Osteocyte (in vitro differentiated cells): ENCODE measurements around the gene MYRIP. TPM values are rescaled to one million over a fixed set of nuclear protein-coding genes. Genes with fewer than 3 reads are reported as not detected.

Experiments used
- DNase-seq: peaks from one replicate; pipeline ENCODE4 v3.0.0; 2021; ENCODE audit warnings: mixed read lengths; ENCODE audit not compliant: unreplicated experiment; ENCODE audit errors: extremely low spot score
- H3K27ac Mint-ChIP-seq: one replicate; pipeline ENCODE4 v1.8.0; 2021; ENCODE audit warnings: mild to moderate bottlenecking, mixed read lengths; ENCODE audit not compliant: unreplicated experiment
- H3K27me3 Mint-ChIP-seq: one replicate; pipeline ENCODE4 v1.8.0; 2021; ENCODE audit warnings: mixed read lengths; ENCODE audit not compliant: unreplicated experiment
- H3K36me3 Mint-ChIP-seq: one replicate; pipeline ENCODE4 v1.8.0; 2021; ENCODE audit warnings: mixed read lengths; ENCODE audit not compliant: unreplicated experiment
- H3K4me1 Mint-ChIP-seq: one replicate; pipeline ENCODE4 v1.8.0; 2021; ENCODE audit warnings: mixed read lengths; ENCODE audit not compliant: unreplicated experiment
- H3K4me3 Mint-ChIP-seq: one replicate; pipeline ENCODE4 v1.8.0; 2021; ENCODE audit warnings: mild to moderate bottlenecking, moderate library complexity, mixed read lengths; ENCODE audit not compliant: unreplicated experiment
- H3K9me3 Mint-ChIP-seq: one replicate; pipeline ENCODE4 v1.8.0; 2021; ENCODE audit warnings: mixed read lengths; ENCODE audit not compliant: unreplicated experiment
- total RNA-seq: library from RNA; stranded (reverse); gene quantifications from 2 replicates; pipeline ENCODE4 v1.2.1, GENCODE V29; 2021
- TF ChIP-seq, protein P1 (sequence below): fragments of 200-600 bp; sonication (generic); IDR thresholded peaks from 2 replicates; pipeline ENCODE4 v1.5.0; 2021; ENCODE audit warnings: antibody characterized with exemption, mild to moderate bottlenecking, moderate library complexity

The MYRIP gene
- total RNA-seq, 1 donor from 2014 or later, result 0.62 TPM

DNA sequence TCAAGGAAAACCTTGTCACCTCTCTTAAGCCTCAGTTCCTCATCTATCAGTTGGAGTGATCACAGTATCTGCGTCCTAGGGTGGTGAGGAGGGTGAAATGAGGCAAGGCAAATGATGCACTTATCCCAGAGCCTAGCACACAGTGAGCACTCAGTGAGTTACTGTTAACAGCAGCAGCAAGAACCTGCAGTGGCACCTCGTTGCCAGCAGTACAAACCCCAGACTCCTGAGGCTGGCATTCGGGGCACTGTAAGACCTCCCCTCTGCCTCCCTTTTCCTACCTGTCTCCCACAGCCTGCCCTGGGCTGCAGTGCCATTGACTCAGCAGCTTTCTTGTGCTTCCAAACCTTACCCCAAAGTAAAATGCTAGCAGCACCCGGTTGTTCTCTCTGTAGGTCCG is 417.2 kb downstream of the MYRIP start:
- DNase-seq, result no peak
- Mint-ChIP-seq H3K27ac (no peak overlapping the region), H3K36me3 (no peaks in the 10 kb centered on the region), H3K27me3 (no peaks in the 10 kb centered on the region), H3K4me1 (no peaks in the 10 kb centered on the region), H3K9me3 (no peaks in the 10 kb centered on the region), H3K4me3 (no peak overlapping the region)
- TF ChIP-seq, protein P1, sequence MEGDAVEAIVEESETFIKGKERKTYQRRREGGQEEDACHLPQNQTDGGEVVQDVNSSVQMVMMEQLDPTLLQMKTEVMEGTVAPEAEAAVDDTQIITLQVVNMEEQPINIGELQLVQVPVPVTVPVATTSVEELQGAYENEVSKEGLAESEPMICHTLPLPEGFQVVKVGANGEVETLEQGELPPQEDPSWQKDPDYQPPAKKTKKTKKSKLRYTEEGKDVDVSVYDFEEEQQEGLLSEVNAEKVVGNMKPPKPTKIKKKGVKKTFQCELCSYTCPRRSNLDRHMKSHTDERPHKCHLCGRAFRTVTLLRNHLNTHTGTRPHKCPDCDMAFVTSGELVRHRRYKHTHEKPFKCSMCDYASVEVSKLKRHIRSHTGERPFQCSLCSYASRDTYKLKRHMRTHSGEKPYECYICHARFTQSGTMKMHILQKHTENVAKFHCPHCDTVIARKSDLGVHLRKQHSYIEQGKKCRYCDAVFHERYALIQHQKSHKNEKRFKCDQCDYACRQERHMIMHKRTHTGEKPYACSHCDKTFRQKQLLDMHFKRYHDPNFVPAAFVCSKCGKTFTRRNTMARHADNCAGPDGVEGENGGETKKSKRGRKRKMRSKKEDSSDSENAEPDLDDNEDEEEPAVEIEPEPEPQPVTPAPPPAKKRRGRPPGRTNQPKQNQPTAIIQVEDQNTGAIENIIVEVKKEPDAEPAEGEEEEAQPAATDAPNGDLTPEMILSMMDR, result no peak

DNA sequence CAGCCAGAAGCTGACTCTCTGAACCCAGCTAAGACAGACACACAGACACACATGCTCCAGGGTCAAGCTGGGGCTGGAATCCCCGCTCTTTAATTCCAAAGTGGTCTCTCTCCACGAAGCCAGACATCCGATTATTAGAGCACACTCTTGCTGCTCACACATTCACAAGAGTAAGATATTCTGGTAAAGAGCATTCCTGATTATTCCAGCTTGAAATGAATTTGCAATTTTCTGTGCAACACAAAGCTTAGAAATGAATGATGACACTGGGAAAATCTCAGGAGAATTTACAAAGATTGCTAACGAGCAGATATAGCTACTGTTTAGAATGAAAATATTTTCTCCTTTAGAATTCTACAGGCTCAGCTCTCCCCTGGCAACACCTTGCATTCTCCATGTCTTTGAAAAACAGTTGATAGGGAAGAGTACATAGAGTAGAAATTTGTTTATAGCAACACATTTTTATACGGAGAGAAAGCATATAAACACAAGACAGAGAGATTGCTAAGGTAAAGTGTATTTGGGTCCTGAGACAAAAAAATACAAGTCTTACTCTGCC is 419.5 kb downstream of the MYRIP start:
- no peak overlapping the region for H3K27ac Mint-ChIP-seq
- DNase-seq, result no peak
- H3K27me3 Mint-ChIP-seq, result no peaks in the 10 kb centered on the region
- TF ChIP-seq, protein P1, result no peak
- H3K9me3 Mint-ChIP-seq, result no peaks in the 10 kb centered on the region
- no peaks in the 10 kb centered on the region for H3K36me3 Mint-ChIP-seq
- no peak overlapping the region for H3K4me3 Mint-ChIP-seq
- no peaks in the 10 kb centered on the region for H3K4me1 Mint-ChIP-seq

- TF ChIP-seq, protein P1, result no peak
- Mint-ChIP-seq H3K27ac (no peak overlapping the region), H3K27me3 (no peaks in the 10 kb centered on the region), H3K4me1 (no peaks in the 10 kb centered on the region), H3K9me3 (no peaks in the 10 kb centered on the region), H3K36me3 (no peaks in the 10 kb centered on the region), H3K4me3 (no peak overlapping the region)
- no peak for DNase-seq
These were observed 420.0 kb downstream of the MYRIP start for GRCh38 chr3:40229386-40229785.

GRCh38 chr3:40229963-40230362 is 420.6 kb downstream of the MYRIP start:
- Mint-ChIP-seq H3K4me3 (no peak overlapping the region), H3K4me1 (no peaks in the 10 kb centered on the region), H3K36me3 (no peaks in the 10 kb centered on the region), H3K9me3 (no peaks in the 10 kb centered on the region), H3K27ac (no peak overlapping the region), H3K27me3 (no peaks in the 10 kb centered on the region)
- TF ChIP-seq, protein P1, result no peak
- no peak for DNase-seq

GRCh38 chr3:40230382-40230781 is 421.0 kb downstream of the MYRIP start:
- H3K36me3 Mint-ChIP-seq, result no peaks in the 10 kb centered on the region
- TF ChIP-seq, protein P1, result no peak
- no peak for DNase-seq
- no peaks in the 10 kb centered on the region for H3K27me3 Mint-ChIP-seq
- H3K27ac Mint-ChIP-seq, result no peak overlapping the region
- H3K9me3 Mint-ChIP-seq, result no peaks in the 10 kb centered on the region
- no peak overlapping the region for H3K4me3 Mint-ChIP-seq
- no peaks in the 10 kb centered on the region for H3K4me1 Mint-ChIP-seq
